HEK293 (cell line): ENCODE data around the gene EFCAB10.

Source experiments
- GLI2 ChIP-seq: fragments of 450-650 bp; formaldehyde crosslinking; IDR thresholded peaks from 2 replicates; pipeline ENCODE4; 2017; ENCODE audit warnings: missing biosample characterization, missing genetic modification characterization, low read depth, borderline replicate concordance
- ZBTB21 ChIP-seq: fragments of 450-650 bp; formaldehyde crosslinking; IDR thresholded peaks from 2 replicates; pipeline ENCODE4 v1.5.1; 2017; ENCODE audit warnings: missing biosample characterization, missing genetic modification characterization
- ZNF175 ChIP-seq: fragments of 450-650 bp; formaldehyde crosslinking; IDR thresholded peaks from 2 replicates; pipeline ENCODE4 v1.5.1; 2016; ENCODE audit warnings: missing biosample characterization, missing genetic modification characterization
- ZNF18 ChIP-seq: fragments of 450-650 bp; formaldehyde crosslinking; IDR thresholded peaks from 2 replicates; pipeline ENCODE4 v1.5.1; 2016; ENCODE audit warnings: missing biosample characterization, missing genetic modification characterization
- ZNF404 ChIP-seq: fragments of 450-650 bp; formaldehyde crosslinking; IDR thresholded peaks from 2 replicates; pipeline ENCODE4 v1.5.1; 2017; ENCODE audit warnings: missing biosample characterization, missing genetic modification characterization

EFCAB10 gene

GRCh38 chr7:105515610-105516009 lies 65.7 kb downstream of the EFCAB10 start (continued):
- peak; percentile 53; the same call in 1 of the 2 replicates for TF ChIP-seq ZBTB21 (tag by site-specific recombination)
- peak; percentile 79; the same call in 1 of the 2 replicates for TF ChIP-seq ZNF404 (tag by site-specific recombination)
- peak; percentile 31; the same call in 1 of the 2 replicates for TF ChIP-seq GLI2 (tag by site-specific recombination)
- TF ChIP-seq ZNF175, result peak; percentile 62; the same call in 1 of the 2 replicates
- 0 out of 2 replicates have a peak, but pooled peaks have one; percentile 14 for TF ChIP-seq ZNF18 (tag by site-specific recombination)
